OCI-LY7 (cell line): Measurements from ENCODE around the gene CNOT10.

ENCODE experiments used
- EZH2phosphoT487 ChIP-seq: fragments of 200-600 bp; sonication (generic); IDR thresholded peaks from 2 replicates; pipeline ENCODE4 v1.6.1; 2018; ENCODE audit warnings: low read depth, borderline replicate concordance, mild to moderate bottlenecking, mixed run types, antibody characterized with exemption, low read length, moderate library complexity, mixed read lengths
- TF ChIP-seq, protein P1 (sequence below): fragments of 200-600 bp; sonication (generic); conservative IDR thresholded peaks from 2 replicates; pipeline ENCODE4 v1.5.1; 2014; ENCODE audit warnings: mild to moderate bottlenecking, antibody characterized with exemption, low read length, moderate library complexity, mixed read lengths

DNA sequence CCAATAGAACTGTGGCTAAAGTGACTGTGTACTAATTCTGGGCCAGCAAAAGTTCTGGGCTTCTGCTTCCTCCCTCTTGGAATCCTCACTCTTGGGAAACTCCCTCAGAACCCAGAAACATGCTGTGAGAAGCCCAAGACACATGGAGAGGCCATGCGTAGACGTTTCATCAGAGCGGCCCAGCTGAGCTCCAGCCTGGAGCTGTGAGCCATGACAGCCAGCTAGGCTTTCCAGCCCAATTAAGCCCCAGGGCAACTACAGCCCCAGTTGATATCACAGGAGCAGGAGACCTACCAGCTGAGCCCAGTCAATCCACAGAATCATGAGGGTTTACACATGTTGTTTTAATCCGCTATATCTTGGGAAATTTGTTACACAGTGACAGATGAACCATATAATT lies 43.6 kb upstream of the CNOT10 start:
- TF ChIP-seq, protein P1, sequence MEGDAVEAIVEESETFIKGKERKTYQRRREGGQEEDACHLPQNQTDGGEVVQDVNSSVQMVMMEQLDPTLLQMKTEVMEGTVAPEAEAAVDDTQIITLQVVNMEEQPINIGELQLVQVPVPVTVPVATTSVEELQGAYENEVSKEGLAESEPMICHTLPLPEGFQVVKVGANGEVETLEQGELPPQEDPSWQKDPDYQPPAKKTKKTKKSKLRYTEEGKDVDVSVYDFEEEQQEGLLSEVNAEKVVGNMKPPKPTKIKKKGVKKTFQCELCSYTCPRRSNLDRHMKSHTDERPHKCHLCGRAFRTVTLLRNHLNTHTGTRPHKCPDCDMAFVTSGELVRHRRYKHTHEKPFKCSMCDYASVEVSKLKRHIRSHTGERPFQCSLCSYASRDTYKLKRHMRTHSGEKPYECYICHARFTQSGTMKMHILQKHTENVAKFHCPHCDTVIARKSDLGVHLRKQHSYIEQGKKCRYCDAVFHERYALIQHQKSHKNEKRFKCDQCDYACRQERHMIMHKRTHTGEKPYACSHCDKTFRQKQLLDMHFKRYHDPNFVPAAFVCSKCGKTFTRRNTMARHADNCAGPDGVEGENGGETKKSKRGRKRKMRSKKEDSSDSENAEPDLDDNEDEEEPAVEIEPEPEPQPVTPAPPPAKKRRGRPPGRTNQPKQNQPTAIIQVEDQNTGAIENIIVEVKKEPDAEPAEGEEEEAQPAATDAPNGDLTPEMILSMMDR, result no peak
- TF ChIP-seq EZH2phosphoT487, result no peak
